HG03159 (cell line): ENCODE data around the gene ADGRA1.
"Not testable (repeated sequence)": the region's sequence is repeated elsewhere in the genome, so short reads cannot be mapped to it uniquely, and the experiment has no call there.

Experiments
- ATAC-seq: cut with Tn5 transposase; IDR thresholded peaks from one replicate; pipeline ENCODE4 v1.9.1; 2021; ENCODE audit warnings: mild to moderate bottlenecking, moderate library complexity; ENCODE audit not compliant: unreplicated experiment

ADGRA1 gene

GRCh38 chr10:133110133-133110532, 22.4 kb downstream of the ADGRA1 start:
- no peak for ATAC-seq

GRCh38 chr10:133110609-133111275, 23.0 kb downstream of the ADGRA1 start:
- ATAC-seq: no peak

GRCh38 chr10:133111640-133112039, 23.9 kb downstream of the ADGRA1 start:
- not testable (repeated sequence) for ATAC-seq

- no peak for ATAC-seq
Measured at GRCh38 chr10:133113146-133113830, 25.6 kb downstream of the ADGRA1 start.

GRCh38 chr10:133113847-133114246, 26.1 kb downstream of the ADGRA1 start:
- ATAC-seq: no peak

- ATAC-seq: no peak
Measured at GRCh38 chr10:133114251-133114650, 26.5 kb downstream of the ADGRA1 start.

- no peak for ATAC-seq
Measured at GRCh38 chr10:133114726-133115452, 27.2 kb downstream of the ADGRA1 start.

- no peak for ATAC-seq
Measured at GRCh38 chr10:133115453-133115842, 27.7 kb downstream of the ADGRA1 start.

- ATAC-seq: no peak
Measured at GRCh38 chr10:133115976-133116375, 28.3 kb downstream of the ADGRA1 start.

GRCh38 chr10:133116455-133116854, 28.7 kb downstream of the ADGRA1 start:
- ATAC-seq: no peak

- no peak for ATAC-seq
Measured at GRCh38 chr10:133117036-133117687, 29.4 kb downstream of the ADGRA1 start.

GRCh38 chr10:133117688-133118071, 30.0 kb downstream of the ADGRA1 start:
- no peak for ATAC-seq

- ATAC-seq: no peak
Measured at GRCh38 chr10:133121479-133121878, 33.8 kb downstream of the ADGRA1 start.

- ATAC-seq: no peak
Measured at GRCh38 chr10:133122171-133122935, 34.6 kb downstream of the ADGRA1 start.

- ATAC-seq: no peak
Measured at GRCh38 chr10:133123050-133123745, 35.5 kb downstream of the ADGRA1 start.

GRCh38 chr10:133123746-133124356, 36.1 kb downstream of the ADGRA1 start:
- ATAC-seq: no peak

GRCh38 chr10:133124357-133125211, 36.9 kb downstream of the ADGRA1 start:
- ATAC-seq: no peak

GRCh38 chr10:133125901-133126300, 38.2 kb downstream of the ADGRA1 start:
- ATAC-seq: no peak
